Activated CD4-positive, alpha-beta T cell treated with anti-CD3 and anti-CD28 coated beads for 4 hours (primary cell): ENCODE data around the gene JPT2.

Experiments
- DNase-seq, 2 donors: peaks; one replicate each; pipeline ENCODE4 v3.0.0-alpha.2; 2020

JPT2 gene

GRCh38 chr16:1740781-1741490 is 62.9 kb downstream of the JPT2 start:
- DNase-seq: no peak

GRCh38 chr16:1741553-1742165 is 63.6 kb downstream of the JPT2 start:
- no peak for DNase-seq

GRCh38 chr16:1743376-1744337 is 65.6 kb downstream of the JPT2 start:
- no peak for DNase-seq

- DNase-seq: no peak
Observed at GRCh38 chr16:1744338-1744840, 66.3 kb downstream of the JPT2 start.

- no peak for DNase-seq
Observed at GRCh38 chr16:1745181-1745899, 67.3 kb downstream of the JPT2 start.

- no peak for DNase-seq
Observed at GRCh38 chr16:1745900-1746692, 68.0 kb downstream of the JPT2 start.

GRCh38 chr16:1746693-1747195 is 68.7 kb downstream of the JPT2 start:
- no peak for DNase-seq

- no peak for DNase-seq
Observed at GRCh38 chr16:1747934-1748333, 69.9 kb downstream of the JPT2 start.

- DNase-seq: no peak
Observed at GRCh38 chr16:1749152-1750117, 71.4 kb downstream of the JPT2 start.
